DOHH2 (cell line): ENCODE data around the gene DSCAML1.

ENCODE experiments used
- H3F3A ChIP-seq: fragments of 200-600 bp; sonication (generic), shearing (Covaris generic); 2 replicates; pipeline ENCODE4 v1.6.0; 2016; ENCODE audit warnings: antibody characterized with exemption, mild to moderate bottlenecking; ENCODE audit not compliant: control insufficient read depth, insufficient read depth
- H3K27ac ChIP-seq: fragments of 200-600 bp; sonication (generic); 2 replicates; pipeline ENCODE4 v1.5.1; 2014; ENCODE audit warnings: low read depth, mild to moderate bottlenecking, low read length, moderate library complexity
- H3K27me3 ChIP-seq: fragments of 200-600 bp; sonication (generic); 2 replicates; pipeline ENCODE4 v1.6.1; 2014; ENCODE audit warnings: mild to moderate bottlenecking, low read length, mixed read lengths; ENCODE audit not compliant: control insufficient read depth
- H3K36me3 ChIP-seq: fragments of 200-600 bp; sonication (generic); 2 replicates; pipeline ENCODE4 v1.6.1; 2014; ENCODE audit warnings: mild to moderate bottlenecking, low read length, moderate library complexity, mixed read lengths; ENCODE audit not compliant: control insufficient read depth
- H3K4me1 ChIP-seq: fragments of 200-600 bp; sonication (generic); 2 replicates; pipeline ENCODE4 v1.6.1; 2014; ENCODE audit warnings: mild to moderate bottlenecking, low read length, mixed read lengths; ENCODE audit not compliant: control insufficient read depth
- H3K4me2 ChIP-seq: fragments of 200-600 bp; sonication (generic); 2 replicates; pipeline ENCODE4 v1.6.0; 2014; ENCODE audit warnings: mild to moderate bottlenecking, low read length, moderate library complexity
- H3K4me3 ChIP-seq: fragments of 200-600 bp; sonication (generic); 2 replicates; pipeline ENCODE4 v1.5.1; 2014; ENCODE audit warnings: mild to moderate bottlenecking, low read length, mixed read lengths
- H3K79me2 ChIP-seq: fragments of 200-600 bp; sonication (generic); 2 replicates; pipeline ENCODE4 v1.6.1; 2014; ENCODE audit warnings: mild to moderate bottlenecking, low read length, mixed read lengths; ENCODE audit not compliant: control insufficient read depth
- H3K9me2 ChIP-seq: fragments of 200-600 bp; sonication (generic); replicated peaks from 2 replicates; pipeline ENCODE4 v1.6.1; 2014; ENCODE audit warnings: mild to moderate bottlenecking, low read length, mixed read lengths; ENCODE audit not compliant: control insufficient read depth
- H3K9me3 ChIP-seq: fragments of 200-600 bp; sonication (generic); 2 replicates; pipeline ENCODE4 v1.6.1; 2014; ENCODE audit warnings: antibody characterized with exemption, low read length, mixed read lengths; ENCODE audit not compliant: control insufficient read depth, insufficient read depth
- H4K20me1 ChIP-seq: fragments of 200-600 bp; sonication (generic); 2 replicates; pipeline ENCODE4 v1.6.0; 2014; ENCODE audit warnings: low read depth, mild to moderate bottlenecking, antibody characterized with exemption, low read length, moderate library complexity; ENCODE audit not compliant: control insufficient read depth, insufficient read depth
- CTCF ChIP-seq: fragments of 200-600 bp; sonication (generic); IDR thresholded peaks from one replicate; pipeline ENCODE4 v1.5.1; 2014; ENCODE audit warnings: antibody characterized with exemption, mild to moderate bottlenecking, low read depth, low read length; ENCODE audit not compliant: poor library complexity, severe bottlenecking
- EZH2phosphoT487 ChIP-seq: fragments of 200-600 bp; sonication (generic); IDR thresholded peaks from 2 replicates; pipeline ENCODE4 v1.6.1; 2017; ENCODE audit warnings: borderline replicate concordance, mild to moderate bottlenecking, antibody characterized with exemption, low read length, moderate library complexity, mixed read lengths

Gene DSCAML1

GRCh38 chr11:117547946-117548345, 249.1 kb downstream of the DSCAML1 start:
- H3K4me1 ChIP-seq = no peaks in the 10 kb centered on the region
- TF ChIP-seq CTCF = no peak
- TF ChIP-seq EZH2phosphoT487 = no peak
- no peaks in the 10 kb centered on the region for H3K9me3 ChIP-seq
- no peaks in the 10 kb centered on the region for H3F3A ChIP-seq
- H3K4me2 ChIP-seq = no peak overlapping the region
- H3K4me3 ChIP-seq = no peak overlapping the region
- no peaks in the 10 kb centered on the region for H3K27me3 ChIP-seq
- H3K36me3 ChIP-seq = no peaks in the 10 kb centered on the region
- H3K9me2 ChIP-seq = no peaks in the 10 kb centered on the region
- H3K79me2 ChIP-seq = no peaks in the 10 kb centered on the region
- H4K20me1 ChIP-seq = no peaks in the 10 kb centered on the region
- H3K27ac ChIP-seq = no peak overlapping the region

GRCh38 chr11:117547195-117547850, 249.7 kb downstream of the DSCAML1 start:
- no peak overlapping the region for H3K4me2 ChIP-seq
- no peaks in the 10 kb centered on the region for H3K79me2 ChIP-seq
- H3K4me1 ChIP-seq = no peaks in the 10 kb centered on the region
- no peak overlapping the region for H3K27ac ChIP-seq
- H3K9me2 ChIP-seq = no peaks in the 10 kb centered on the region
- H3K4me3 ChIP-seq = no peak overlapping the region
- no peaks in the 10 kb centered on the region for H3K9me3 ChIP-seq
- no peaks in the 10 kb centered on the region for H3F3A ChIP-seq
- H3K36me3 ChIP-seq = no peaks in the 10 kb centered on the region
- no peaks in the 10 kb centered on the region for H3K27me3 ChIP-seq
- H4K20me1 ChIP-seq = no peaks in the 10 kb centered on the region
- TF ChIP-seq CTCF (no peak), EZH2phosphoT487 (no peak)

GRCh38 chr11:117546431-117547194, 250.4 kb downstream of the DSCAML1 start:
- Histone ChIP-seq H3K9me3 (no peaks in the 10 kb centered on the region), H3K4me1 (no peaks in the 10 kb centered on the region), H3K4me2 (no peak overlapping the region), H3K79me2 (no peaks in the 10 kb centered on the region), H3K27me3 (no peaks in the 10 kb centered on the region), H3K9me2 (no peaks in the 10 kb centered on the region), H3K36me3 (no peaks in the 10 kb centered on the region), H3K27ac (no peak overlapping the region), H3F3A (no peaks in the 10 kb centered on the region), H4K20me1 (no peaks in the 10 kb centered on the region), H3K4me3 (no peak overlapping the region)
- TF ChIP-seq CTCF = no peak
